GM19099 (cell line): ENCODE data around the gene ACKR4.

Experiments used
- POLR2A ChIP-seq: IDR thresholded peaks from 3 replicates; pipeline ENCODE4 v1.6.1; 2011; ENCODE audit warnings: low read depth; ENCODE audit not compliant: insufficient read length; ENCODE audit errors: extremely low read depth

The ACKR4 gene

DNA sequence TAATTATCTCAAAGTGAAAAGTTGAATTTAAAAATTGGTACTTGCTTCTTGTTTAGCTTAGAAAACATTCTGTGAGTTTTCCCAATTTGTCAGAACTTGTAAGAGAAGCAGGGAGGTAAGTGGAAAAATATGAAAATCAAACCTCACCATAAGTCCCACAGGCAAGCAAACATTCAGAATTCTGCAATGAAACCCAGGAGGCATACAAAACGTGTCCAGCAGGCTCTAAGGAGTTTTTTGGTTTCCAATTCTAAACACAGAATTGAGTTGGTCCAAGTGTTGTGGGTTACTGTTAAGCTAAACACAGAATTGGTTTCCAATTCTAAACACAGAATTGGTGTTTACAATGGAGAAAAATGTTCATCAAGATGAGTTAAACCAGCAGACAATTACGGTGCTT, 27.1 kb upstream of the ACKR4 start:
- TF ChIP-seq POLR2A = no peak

GRCh38 chr3:132573797-132574211, 23.3 kb upstream of the ACKR4 start:
- TF ChIP-seq POLR2A = no peak

DNA sequence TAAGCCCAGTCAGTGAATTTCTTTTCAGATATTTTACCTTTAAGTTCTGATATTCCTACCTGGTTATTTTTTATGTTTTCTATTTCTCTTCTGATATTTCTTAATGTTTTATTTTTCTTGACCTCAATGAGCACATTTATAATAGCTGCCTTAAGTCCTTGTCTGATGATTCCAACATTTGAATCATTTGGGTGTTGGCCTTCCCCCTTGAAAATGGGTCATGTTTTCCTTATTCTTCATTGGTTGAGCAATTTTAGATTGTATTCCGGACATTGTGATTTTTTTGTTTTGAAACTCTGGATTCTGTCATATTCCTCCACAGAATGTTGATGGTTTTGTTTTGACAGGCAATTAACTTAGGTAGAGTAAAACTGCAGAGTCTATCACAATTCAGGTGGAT, 9.7 kb upstream of the ACKR4 start:
- no peak for TF ChIP-seq POLR2A

DNA sequence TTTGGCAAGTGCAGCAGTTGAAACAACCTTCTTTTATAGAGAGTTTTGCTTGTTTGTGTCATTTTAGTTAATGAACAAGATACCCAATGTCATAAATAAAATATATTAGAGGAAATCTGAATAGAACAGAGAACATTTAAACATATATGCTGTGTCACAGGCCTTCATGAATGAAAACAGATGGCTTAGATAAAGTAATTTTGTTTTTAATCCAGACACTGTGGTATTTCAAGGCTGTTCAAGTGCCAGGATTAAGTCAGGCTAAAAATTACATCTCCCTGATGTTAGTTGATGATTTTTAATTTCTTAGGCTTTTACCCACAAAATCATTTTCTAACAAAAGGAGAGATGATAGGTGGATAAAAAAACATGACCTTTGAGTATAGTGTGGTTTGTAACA, 4.9 kb upstream of the ACKR4 start:
- no peak for TF ChIP-seq POLR2A

DNA sequence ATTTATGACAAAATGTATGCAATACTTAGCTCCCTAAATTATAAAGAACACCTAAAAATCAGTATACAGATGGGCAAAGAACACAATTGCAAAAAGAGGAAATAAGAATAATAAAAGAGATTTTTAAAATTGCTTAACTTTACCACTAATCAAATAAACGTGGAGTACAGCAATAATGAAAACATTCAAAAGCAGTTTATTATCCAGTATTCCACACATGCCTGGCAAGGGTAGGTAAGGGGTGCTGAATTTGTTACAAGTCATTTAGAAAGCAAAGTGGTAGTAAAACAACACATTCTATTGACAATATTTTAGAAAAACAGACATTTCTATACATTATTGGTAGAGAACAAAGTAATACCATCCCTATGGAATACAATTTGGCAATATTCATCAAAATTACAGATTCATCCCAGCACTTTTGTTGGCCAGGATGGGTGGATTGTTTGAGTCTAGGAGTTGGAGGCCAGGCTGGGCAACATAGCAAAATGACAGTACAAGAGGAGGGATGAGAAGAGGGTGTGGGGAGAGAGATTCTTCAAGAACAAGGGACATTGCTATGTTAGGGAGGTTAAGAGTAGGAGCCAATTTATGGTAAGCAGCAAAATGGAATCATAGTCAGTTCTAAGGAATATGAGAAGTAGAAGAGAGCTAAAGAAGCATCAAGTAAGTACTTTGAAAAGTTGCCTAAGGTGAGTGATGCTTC, 3.7 kb upstream of the ACKR4 start:
- TF ChIP-seq POLR2A = no peak

DNA sequence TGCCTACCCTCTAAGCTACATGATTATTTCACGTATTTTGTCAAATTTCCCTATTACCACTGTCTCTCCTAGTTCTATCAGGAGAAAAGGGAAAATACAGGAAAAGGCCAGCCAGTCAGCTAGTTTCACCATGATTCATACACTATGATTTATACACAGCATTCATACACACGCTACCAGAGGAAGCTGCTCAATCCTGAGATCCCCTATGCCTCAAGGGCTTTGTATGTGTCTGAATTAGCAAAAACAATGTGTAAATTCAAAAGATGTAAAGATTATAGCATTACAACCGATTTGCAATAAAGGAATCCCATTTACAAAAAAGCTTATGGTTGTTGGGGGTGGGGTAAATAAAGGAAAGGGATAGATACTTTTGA, 3.1 kb upstream of the ACKR4 start:
- TF ChIP-seq POLR2A = no peak

DNA sequence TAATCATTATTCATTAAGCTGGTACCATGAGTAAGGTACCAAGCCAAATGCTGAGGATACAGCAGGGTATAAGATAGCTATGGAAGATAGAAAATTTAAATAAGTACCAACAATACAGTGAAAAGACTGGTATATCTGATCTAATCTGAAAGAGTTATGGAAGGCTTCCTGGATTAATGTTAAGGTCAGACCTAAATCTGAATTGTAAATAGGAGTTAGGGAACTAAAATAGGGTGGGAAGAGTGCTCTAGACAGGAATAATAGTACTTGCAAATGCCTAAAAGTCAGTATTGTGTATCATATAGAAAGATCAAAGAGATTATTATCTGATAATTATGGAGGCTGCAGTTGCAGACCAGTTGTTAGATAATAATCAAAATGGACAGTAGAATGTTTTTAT, 2.6 kb upstream of the ACKR4 start:
- no peak for TF ChIP-seq POLR2A

DNA sequence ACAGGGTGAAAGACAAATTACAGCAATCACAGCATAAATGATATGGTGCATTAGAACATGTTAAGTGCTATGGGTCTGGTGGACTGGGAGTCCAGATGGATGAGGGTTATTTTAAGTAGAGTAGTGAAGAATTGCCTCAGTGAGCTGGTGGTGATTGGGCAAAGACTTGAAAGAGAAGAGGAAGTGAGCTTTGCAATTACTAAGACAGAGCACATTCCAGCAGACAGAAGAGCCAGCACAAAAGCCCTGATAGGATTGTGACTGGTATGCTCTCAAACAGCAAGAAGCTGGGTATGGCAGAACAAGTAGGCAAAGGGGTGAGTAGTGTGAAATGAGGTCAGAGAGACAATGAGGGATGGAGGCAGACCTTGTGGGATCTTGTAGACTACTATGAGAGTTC, 2.1 kb upstream of the ACKR4 start:
- TF ChIP-seq POLR2A = no peak

DNA sequence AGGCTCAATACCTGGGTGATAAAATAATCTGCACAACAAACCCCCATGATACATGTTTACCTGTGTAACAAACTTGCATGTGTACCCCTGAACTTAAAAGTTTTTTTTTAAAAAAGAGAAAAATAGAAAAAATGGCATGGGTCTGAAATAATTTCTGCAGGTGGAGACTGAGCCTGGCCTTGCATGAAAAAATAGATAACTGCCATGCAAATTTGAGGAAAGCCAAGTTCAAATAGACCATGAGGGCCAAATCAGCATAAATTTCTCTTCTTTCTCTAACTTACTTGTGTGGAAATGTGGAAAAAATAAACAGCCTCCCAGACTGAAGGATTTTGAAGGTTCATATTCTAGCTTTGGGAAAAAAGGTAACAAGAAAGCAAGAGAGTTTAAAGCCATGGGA, 744 bp upstream of the ACKR4 start:
- TF ChIP-seq POLR2A = no peak

GRCh38 chr3:132597660-132598059, 590 bp downstream of the ACKR4 start:
- TF ChIP-seq POLR2A = no peak

GRCh38 chr3:132598181-132598580, 1.1 kb downstream of the ACKR4 start:
- TF ChIP-seq POLR2A = no peak

- no peak for TF ChIP-seq POLR2A
Observed at GRCh38 chr3:132605374-132605792, 8.3 kb downstream of the ACKR4 start.

GRCh38 chr3:132606085-132606484, 9.0 kb downstream of the ACKR4 start:
- TF ChIP-seq POLR2A = no peak

GRCh38 chr3:132615881-132616280, 18.8 kb downstream of the ACKR4 start:
- TF ChIP-seq POLR2A = no peak

DNA sequence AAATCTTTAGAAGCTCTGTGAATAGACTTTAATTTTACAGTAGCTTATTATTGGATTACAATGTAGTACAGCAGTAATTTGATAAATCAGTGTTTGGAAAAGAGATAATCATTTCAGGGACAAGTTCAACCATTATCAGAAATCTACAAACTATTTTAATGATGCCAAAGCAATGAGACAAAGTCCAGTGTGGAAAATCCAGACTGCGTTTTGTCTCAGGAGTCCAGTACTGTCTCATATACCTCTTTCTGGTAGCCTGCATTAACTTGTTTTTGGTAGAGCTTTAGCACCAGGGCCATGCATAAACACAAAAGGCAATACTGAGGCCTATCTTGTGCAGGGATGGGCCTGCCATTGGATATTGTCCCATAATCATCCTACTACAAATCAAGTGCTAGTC, 19.7 kb downstream of the ACKR4 start:
- TF ChIP-seq POLR2A = no peak

GRCh38 chr3:132622148-132622547, 25.1 kb downstream of the ACKR4 start:
- TF ChIP-seq POLR2A = no peak

GRCh38 chr3:132622761-132623160, 25.7 kb downstream of the ACKR4 start:
- TF ChIP-seq POLR2A = no peak

GRCh38 chr3:132623646-132624045, 26.6 kb downstream of the ACKR4 start:
- TF ChIP-seq POLR2A = no peak

- TF ChIP-seq POLR2A = no peak
Observed at GRCh38 chr3:132624790-132625189, 27.7 kb downstream of the ACKR4 start.
